ENCODE data around the gene P2RY12.

Gene P2RY12

GRCh38 chr3:151305060-151305774 is 79.3 kb downstream of the P2RY12 start:
- peak; percentile 99 for DNase-seq

GRCh38 chr3:151303751-151304150 is 80.8 kb downstream of the P2RY12 start:
- no peak for DNase-seq

- DNase-seq: peak; percentile 84
These were observed 82.8 kb downstream of the P2RY12 start for GRCh38 chr3:151301787-151302186.

GRCh38 chr3:151300539-151300938 is 84.0 kb downstream of the P2RY12 start:
- DNase-seq: no peak

- DNase-seq: no peak
These were observed 85.5 kb downstream of the P2RY12 start for GRCh38 chr3:151299006-151299405.

GRCh38 chr3:151297429-151297828 is 87.1 kb downstream of the P2RY12 start:
- DNase-seq: peak; percentile 62

- no peak for DNase-seq
These were observed 88.3 kb downstream of the P2RY12 start for GRCh38 chr3:151296226-151296625.

GRCh38 chr3:151293127-151293526 is 91.4 kb downstream of the P2RY12 start:
- no peak for DNase-seq

GRCh38 chr3:151290673-151291072 is 93.9 kb downstream of the P2RY12 start:
- DNase-seq: peak; percentile 59

- no peak for DNase-seq
These were observed 95.1 kb downstream of the P2RY12 start for GRCh38 chr3:151289445-151289844.
